Caco-2 (cell line): Measurements from ENCODE around the gene FOXO4. TPM values are rescaled to one million over a fixed set of nuclear protein-coding genes. Genes with fewer than 3 reads are reported as not detected.

Source experiments
- BruUV-seq: library from RNA; stranded (reverse); fragments of 400-500 nt; replicated peaks from 2 replicates; lab custom pipeline; 2021; lab: Mats Ljungman, UMichigan
- CTCF ChIA-PET: fragments of 300-600 bp; sonication (Branson Sonifier 250); formaldehyde crosslinking; loops from one replicate; lab custom pipeline; 2022; ENCODE audit warnings: antibody characterized with exemption; lab: Charles Lee
- POLR2A ChIA-PET: fragments of 300-600 bp; sonication (Branson Sonifier 250); formaldehyde crosslinking; loops from one replicate; lab custom pipeline; 2022; ENCODE audit warnings: antibody characterized with exemption; lab: Charles Lee
- DNase-seq, 2 experiments: peaks; one replicate each; pipeline versions ENCODE4 v3.0.0 to v3.0.0-alpha.2; 2020 to 2022
- H3K27me3 ChIP-seq: replicated peaks from 2 replicates; pipeline ENCODE4 v1.6.0; 2011; ENCODE audit warnings: low read length; ENCODE audit not compliant: control insufficient read depth, insufficient read depth
- H3K36me3 ChIP-seq: 2 replicates; pipeline ENCODE4 v1.5.1; 2011; ENCODE audit warnings: low read length; ENCODE audit not compliant: control insufficient read depth, insufficient read depth
- H3K4me1 ChIP-seq: fragments of 250-450 bp; sonication (Bioruptor Pico); 2 replicates; pipeline ENCODE4 v1.5.1; 2020; ENCODE audit warnings: mild to moderate bottlenecking
- H3K4me3 ChIP-seq: 2 replicates; pipeline ENCODE4 v1.5.1; 2011; ENCODE audit warnings: low read depth, mild to moderate bottlenecking, control low read depth, low read length
- H3K9me3 ChIP-seq: fragments of 250-450 bp; sonication (Bioruptor Pico); 2 replicates; pipeline ENCODE4 v1.5.1; 2020; ENCODE audit warnings: mild to moderate bottlenecking, moderate library complexity
- H3K27ac Mint-ChIP-seq: one replicate; pipeline ENCODE4 v1.8.0; 2022; ENCODE audit warnings: mixed read lengths; ENCODE audit not compliant: unreplicated experiment
- H3K27me3 Mint-ChIP-seq: one replicate; pipeline ENCODE4 v1.8.0; 2022; ENCODE audit warnings: mixed read lengths; ENCODE audit not compliant: insufficient read depth, unreplicated experiment
- H3K36me3 Mint-ChIP-seq: one replicate; pipeline ENCODE4 v1.8.0; 2022; ENCODE audit warnings: mild to moderate bottlenecking, mixed read lengths; ENCODE audit not compliant: insufficient read depth, unreplicated experiment
- H3K4me1 Mint-ChIP-seq: one replicate; pipeline ENCODE4 v1.8.0; 2022; ENCODE audit warnings: low read depth, mixed read lengths; ENCODE audit not compliant: unreplicated experiment
- H3K4me3 Mint-ChIP-seq: one replicate; pipeline ENCODE4 v1.8.0; 2022; ENCODE audit warnings: mild to moderate bottlenecking, moderate library complexity, mixed read lengths; ENCODE audit not compliant: unreplicated experiment
- H3K9me3 Mint-ChIP-seq: one replicate; pipeline ENCODE4 v1.8.0; 2022; ENCODE audit warnings: mixed read lengths; ENCODE audit not compliant: unreplicated experiment
- intact Hi-C: fragments of 100-400 bp; cut with micrococcal nuclease; formaldehyde crosslinking; loops from one replicate; pipeline ENCODE4 v1.10.0; 2022; ENCODE audit not compliant: unreplicated experiment
- total RNA-seq: library from RNA; stranded (reverse); gene quantifications from 2 replicates; pipeline ENCODE4 v1.2.3, GENCODE V29; 2022
- TF ChIP-seq, protein P1 (sequence below), 2 experiments: fragments of 200-600 bp in 1 of 2; IDR thresholded peaks; 1 replicate in 1 of 2; 2 replicates in 1 of 2; pipeline versions ENCODE4 v1.5.1 to v1.8.0; 2011 to 2022; ENCODE audit warnings: antibody characterized with exemption in 1 of 2, control low read depth in 1 of 2, inconsistent platforms in 1 of 2, low read depth in 1 of 2, low read length in 1 of 2, mild to moderate bottlenecking in 1 of 2, moderate library complexity in 1 of 2; ENCODE audit not compliant: insufficient read depth in 1 of 2, severe bottlenecking in 1 of 2, unreplicated experiment in 1 of 2

The FOXO4 gene
- total RNA-seq, 1 experiment from 2014 or later, result 17.4 TPM

DNA sequence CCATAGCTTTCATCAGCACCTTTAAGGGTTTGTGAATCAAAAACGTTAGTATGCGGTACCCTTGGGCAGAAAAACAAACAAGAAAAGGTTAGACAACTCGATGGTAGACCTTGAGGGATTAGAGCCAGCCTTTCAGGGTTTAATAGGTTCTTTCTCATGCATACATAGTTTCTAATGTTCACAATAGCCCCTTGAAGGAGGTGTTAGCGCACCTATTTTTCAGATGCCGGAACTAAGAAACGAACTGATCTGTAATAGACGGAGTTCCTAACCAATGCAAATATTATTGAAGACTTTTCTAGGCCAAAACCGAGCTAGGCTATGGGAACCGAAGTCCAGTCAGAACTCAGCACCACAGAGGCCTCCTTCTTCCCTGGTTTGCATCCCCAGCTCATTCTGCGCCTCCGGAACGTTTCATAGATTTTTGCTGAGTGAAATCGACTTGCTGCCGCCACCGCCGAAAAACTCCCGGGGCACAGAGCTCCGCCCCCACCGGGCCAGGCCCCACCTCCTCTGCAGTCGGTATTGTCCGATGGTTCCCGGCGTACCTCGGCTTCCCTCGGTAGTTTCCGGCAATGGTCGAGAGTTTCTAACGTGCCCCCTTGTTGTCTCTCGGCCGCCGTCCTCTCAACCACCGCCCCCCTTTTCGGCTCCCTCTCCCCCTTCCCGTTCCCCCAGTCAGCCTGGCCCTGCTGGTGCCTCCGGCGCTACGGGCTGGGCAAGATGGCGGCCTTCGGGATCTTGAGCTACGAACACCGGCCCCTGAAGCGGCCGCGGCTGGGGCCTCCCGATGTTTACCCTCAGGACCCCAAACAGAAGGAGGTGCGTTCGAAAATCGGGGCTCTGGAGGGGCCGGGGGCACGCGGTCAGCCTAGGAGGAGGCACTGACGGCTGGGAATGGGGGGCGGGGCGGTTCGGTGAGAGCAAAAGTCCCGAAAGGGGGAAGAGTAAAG is 22.7 kb downstream of the FOXO4 start, which contains the start of gene MED12:
Gene MED12, plus strand, starts transcription at position 565 of the 953 bp plus-strand sequence. Its CDS starts 159 bp downstream, at position 724.
- peak; percentile 75 to 79 for DNase-seq
- Histone ChIP-seq H3K27me3 (no peaks in the 10 kb centered on the region), H3K4me3 (peak within 1 kb of the TSS; percentile 71), H3K36me3 (no peaks in the 10 kb centered on the region; the same call in 1 of the 2 replicates), H3K4me1 (no peaks in the 10 kb centered on the region), H3K9me3 (no peaks in the 10 kb centered on the region)
- H3K4me3 Mint-ChIP-seq, result peak within 1 kb of the TSS; percentile 75
- peaks cover 5% of the 10 kb centered on the region for H3K36me3 Mint-ChIP-seq
- BruUV-seq, result TSS peak; percentile 99
- peak within 1 kb of the TSS; percentile 64 for H3K27ac Mint-ChIP-seq
- TF ChIP-seq, protein P1, sequence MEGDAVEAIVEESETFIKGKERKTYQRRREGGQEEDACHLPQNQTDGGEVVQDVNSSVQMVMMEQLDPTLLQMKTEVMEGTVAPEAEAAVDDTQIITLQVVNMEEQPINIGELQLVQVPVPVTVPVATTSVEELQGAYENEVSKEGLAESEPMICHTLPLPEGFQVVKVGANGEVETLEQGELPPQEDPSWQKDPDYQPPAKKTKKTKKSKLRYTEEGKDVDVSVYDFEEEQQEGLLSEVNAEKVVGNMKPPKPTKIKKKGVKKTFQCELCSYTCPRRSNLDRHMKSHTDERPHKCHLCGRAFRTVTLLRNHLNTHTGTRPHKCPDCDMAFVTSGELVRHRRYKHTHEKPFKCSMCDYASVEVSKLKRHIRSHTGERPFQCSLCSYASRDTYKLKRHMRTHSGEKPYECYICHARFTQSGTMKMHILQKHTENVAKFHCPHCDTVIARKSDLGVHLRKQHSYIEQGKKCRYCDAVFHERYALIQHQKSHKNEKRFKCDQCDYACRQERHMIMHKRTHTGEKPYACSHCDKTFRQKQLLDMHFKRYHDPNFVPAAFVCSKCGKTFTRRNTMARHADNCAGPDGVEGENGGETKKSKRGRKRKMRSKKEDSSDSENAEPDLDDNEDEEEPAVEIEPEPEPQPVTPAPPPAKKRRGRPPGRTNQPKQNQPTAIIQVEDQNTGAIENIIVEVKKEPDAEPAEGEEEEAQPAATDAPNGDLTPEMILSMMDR (IDR thresholded peaks at IDR 0.05; ENCODE audit: insufficient read depth in 1 of 2, low read depth in 1 of 2, low read length in 1 of 2, severe bottlenecking in 1 of 2, unreplicated experiment in 1 of 2), result no peak
- ChIA-PET CTCF (interaction anchor here (0.7 to 1.2 kb wide), 2 partner anchors 17 to 110 kb away, joined by 3 to 4 read pairs; no protein-coding TSS in a partner anchor), POLR2A (interaction anchor here (0.7 to 2.2 kb wide), 5 partner anchors 11 to 247 kb away, joined by 3 to 8 read pairs (median 4); no protein-coding TSS in a partner anchor)
- H3K4me1 Mint-ChIP-seq, result no peaks in the 10 kb centered on the region
- intact Hi-C loops, result loop anchor here (1.0 kb wide), 1 partner anchor 50 kb away; the partner anchor contains the start of gene SNX12
- H3K9me3 Mint-ChIP-seq, result no peaks in the 10 kb centered on the region
- H3K27me3 Mint-ChIP-seq, result no peaks in the 10 kb centered on the region

DNA sequence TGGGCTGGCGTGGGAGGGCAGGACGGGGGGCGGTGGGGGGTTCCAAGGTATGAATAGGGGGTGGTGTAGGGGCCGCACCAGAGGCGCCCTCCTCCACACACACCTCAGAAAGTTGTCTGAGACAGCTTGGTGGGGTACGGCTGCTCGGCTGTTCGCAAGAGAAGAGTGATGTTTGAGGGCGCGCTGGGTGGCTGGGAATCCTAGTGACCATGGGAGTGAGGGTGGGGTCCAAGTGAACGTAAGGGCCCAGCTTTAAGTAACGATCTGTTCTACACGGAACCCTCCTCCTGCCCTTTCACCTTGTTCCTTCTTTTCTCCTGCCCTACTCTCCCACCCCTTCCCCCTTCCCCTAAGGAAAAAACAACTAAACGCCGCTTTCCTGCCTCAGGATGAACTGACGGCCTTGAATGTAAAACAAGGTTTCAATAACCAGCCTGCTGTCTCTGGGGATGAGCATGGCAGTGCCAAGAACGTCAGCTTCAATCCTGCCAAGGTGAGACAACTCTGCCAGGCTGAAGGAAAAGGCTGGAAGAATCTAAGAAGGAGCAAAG is 23.4 kb downstream of the FOXO4 start:
- CTCF ChIA-PET, result interaction anchor here (1.2 kb wide), 1 partner anchor 18 kb away, joined by 4 read pairs; no protein-coding TSS in a partner anchor
- TF ChIP-seq, protein P1 (IDR thresholded peaks at IDR 0.05; ENCODE audit: insufficient read depth in 1 of 2, low read depth in 1 of 2, low read length in 1 of 2, severe bottlenecking in 1 of 2, unreplicated experiment in 1 of 2), result no peak
- H3K27ac Mint-ChIP-seq, result peak overlapping the region; percentile 64
- no peaks in the 10 kb centered on the region; the same call in none of the 2 replicates for H3K36me3 ChIP-seq
- POLR2A ChIA-PET, result interaction anchor here (0.7 to 2.2 kb wide), 3 partner anchors 12 to 247 kb away, joined by 3 to 8 read pairs (median 4); no protein-coding TSS in a partner anchor
- intact Hi-C loops, result loop anchor here (1.0 kb wide), 1 partner anchor 51 kb away; the partner anchor contains the start of gene SNX12
- no peaks in the 10 kb centered on the region for H3K27me3 Mint-ChIP-seq
- H3K36me3 Mint-ChIP-seq, result peaks cover 7% of the 10 kb centered on the region
- no peaks in the 10 kb centered on the region for H3K9me3 Mint-ChIP-seq
- H3K4me3 Mint-ChIP-seq, result peak overlapping the region; percentile 75
- no peaks in the 10 kb centered on the region for H3K27me3 ChIP-seq
- H3K4me3 ChIP-seq, result peak overlapping the region; percentile 71
- no peaks in the 10 kb centered on the region for H3K4me1 ChIP-seq
- H3K9me3 ChIP-seq, result no peaks in the 10 kb centered on the region
- no TSS peak for BruUV-seq
- no peaks in the 10 kb centered on the region for H3K4me1 Mint-ChIP-seq
- no peak for DNase-seq
